Measurements from ENCODE around the gene BLOC1S2. TPM values are rescaled to one million over a fixed set of nuclear protein-coding genes. Genes with fewer than 3 reads are reported as not detected.

The BLOC1S2 gene
- total and polyA plus RNA-seq, 2 of the 8 experiments (the other 6 are each of a cell fraction or from before 2014, with no cell fraction given): 25.1 to 50.6 TPM

DNA sequence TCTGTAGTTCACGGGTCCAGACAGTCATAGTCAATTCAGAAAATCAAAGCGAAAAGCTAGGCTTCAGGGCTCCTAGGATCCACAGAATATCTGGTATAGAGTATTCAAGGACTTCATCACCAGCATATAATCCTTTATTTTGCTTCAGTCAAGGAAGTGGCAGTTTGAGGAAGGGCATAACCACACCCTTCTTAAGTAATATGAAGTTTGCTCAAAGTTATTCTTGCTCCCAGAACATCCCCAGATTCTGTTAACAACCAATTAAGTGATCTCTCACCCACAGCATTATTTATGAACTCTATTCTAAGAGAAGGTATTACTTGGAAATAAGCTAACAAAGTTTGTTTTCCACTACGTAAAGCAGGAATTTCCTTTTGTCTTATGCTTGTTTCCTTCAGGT lies 32.3 kb downstream of the BLOC1S2 start (continued):
- TF ChIP-seq RNF2 (IDR thresholded peaks at IDR 0.05; ENCODE audit: borderline replicate concordance, low read depth, low read length, missing control alignments, poor library complexity, severe bottlenecking): no peak
- no peak for TF ChIP-seq NRF1 (IDR thresholded peaks at IDR 0.05; ENCODE audit: low read depth, low read length)
- no peak for TF ChIP-seq BCL11A (IDR thresholded peaks at IDR 0.05; ENCODE audit: low read depth in 2 of 2, low read length in 2 of 2)
- TF ChIP-seq SUZ12 (IDR thresholded peaks at IDR 0.05; ENCODE audit: low read length): no peak
